H1 (cell line): ENCODE results near the gene TTI1. TPM values are rescaled to one million over a fixed set of nuclear protein-coding genes. Genes with fewer than 3 reads are reported as not detected.

Experiments
- CTCF ChIA-PET: fragments of 300-600 bp; sonication (Branson Sonifier 250); formaldehyde crosslinking; loops from one replicate; lab custom pipeline; 2021; ENCODE audit not compliant: partially characterized antibody; lab: Charles Lee
- POLR2A ChIA-PET: fragments of 300-600 bp; sonication (Branson Sonifier 250); formaldehyde crosslinking; loops from one replicate; lab custom pipeline; 2021; ENCODE audit warnings: inconsistent platforms; ENCODE audit not compliant: partially characterized antibody; lab: Charles Lee
- DNase-seq, 2 experiments: peaks; one replicate each; pipeline versions ENCODE4 v3.0.0 to v3.0.0-alpha.2; 2010 to 2022; ENCODE audit warnings: low spot score in 2 of 2, low read depth in 1 of 2, mixed read lengths in 1 of 2
- FAIRE-seq: peaks from 2 replicates; lab custom pipeline; 2011; peaks lifted over from hg19 to GRCh38; lab: Jason Lieb, UNC
- H2AFZ ChIP-seq: 2 replicates; pipeline ENCODE4 v1.8.1; 2012; ENCODE audit warnings: low read length, inconsistent platforms
- H2AK5ac ChIP-seq: 2 replicates; pipeline ENCODE4 v1.6.1; 2013; ENCODE audit warnings: low read depth, low read length
- H2BK120ac ChIP-seq: replicated peaks from 2 replicates; pipeline ENCODE3; 2013; ENCODE audit warnings: low read depth, low read length, inconsistent platforms
- H2BK12ac ChIP-seq: 2 replicates; pipeline ENCODE4 v1.6.1; 2013; ENCODE audit warnings: low read depth, low read length
- H2BK15ac ChIP-seq: 2 replicates; pipeline ENCODE4 v1.6.1; 2013; ENCODE audit warnings: low read length
- H2BK20ac ChIP-seq: 2 replicates; pipeline ENCODE4 v1.6.1; 2013; ENCODE audit warnings: low read length
- H2BK5ac ChIP-seq: 2 replicates; pipeline ENCODE4 v1.6.1; 2013; ENCODE audit warnings: low read depth, low read length
- H3K14ac ChIP-seq: 2 replicates; pipeline ENCODE4 v1.6.1; 2013; ENCODE audit warnings: inconsistent platforms; ENCODE audit not compliant: insufficient read length
- H3K18ac ChIP-seq: 2 replicates; pipeline ENCODE4 v1.6.1; 2013; ENCODE audit warnings: low read length; ENCODE audit errors: extremely low read depth
- H3K23ac ChIP-seq: 2 replicates; pipeline ENCODE4 v1.6.1; 2013; ENCODE audit warnings: inconsistent platforms; ENCODE audit not compliant: insufficient read length
- H3K23me2 ChIP-seq: 2 replicates; pipeline ENCODE4 v1.6.1; 2013; ENCODE audit warnings: low read depth, low read length
- H3K27ac ChIP-seq: 2 replicates; pipeline ENCODE4 v1.6.1; 2011; ENCODE audit warnings: low read depth, low read length, inconsistent platforms
- H3K27me3 ChIP-seq, 4 experiments: replicated peaks in 1 of 4; 1 replicate in 1 of 4; 2 replicates in 3 of 4; pipeline versions ENCODE4 v1.6.1 to v1.8.1; 2011 to 2013; ENCODE audit warnings: low read length in 3 of 4, mild to moderate bottlenecking in 3 of 4, inconsistent platforms in 2 of 4, mixed read lengths in 2 of 4, moderate library complexity in 1 of 4; ENCODE audit not compliant: control insufficient read depth in 3 of 4, insufficient read depth in 3 of 4; ENCODE audit errors: extremely low read depth in 1 of 4
- H3K36me3 ChIP-seq, 4 experiments: 2 replicates each; pipeline versions ENCODE4 v1.6.1 to v1.8.1; 2011 to 2013; ENCODE audit warnings: mild to moderate bottlenecking in 4 of 4, low read length in 3 of 4, moderate library complexity in 2 of 4, control low read depth in 1 of 4, inconsistent platforms in 1 of 4; ENCODE audit not compliant: insufficient read depth in 4 of 4, control insufficient read depth in 2 of 4
- H3K4ac ChIP-seq: replicated peaks from 2 replicates; pipeline ENCODE3; 2013; ENCODE audit warnings: low read length, low read depth, mixed read lengths, inconsistent platforms; ENCODE audit not compliant: insufficient read length
- H3K4me1 ChIP-seq, 4 experiments: replicated peaks in 1 of 4; 1 replicate in 1 of 4; 2 replicates in 3 of 4; pipeline versions ENCODE4 v1.6.1 to v1.8.1; 2011 to 2013; ENCODE audit warnings: low read length in 3 of 4, inconsistent platforms in 2 of 4, mixed read lengths in 1 of 4; ENCODE audit not compliant: insufficient read depth in 4 of 4, control insufficient read depth in 3 of 4
- H3K4me2 ChIP-seq, 2 experiments: 2 replicates each; pipeline versions ENCODE4 v1.6.1 to v1.8.1; 2011 to 2013; ENCODE audit warnings: low read depth in 2 of 2, low read length in 2 of 2, control low read depth in 1 of 2, inconsistent platforms in 1 of 2, mild to moderate bottlenecking in 1 of 2; ENCODE audit not compliant: insufficient read depth in 1 of 2
- H3K4me3 ChIP-seq, 4 experiments: fragments of 200-600, 300-600 bp in 1 of 4; sonication (generic), shearing (Covaris generic), sonication (Bioruptor Twin) in 1 of 4; 2 replicates each; pipeline versions ENCODE4 v1.5.1 to v1.8.1; 2011 to 2016; ENCODE audit warnings: low read length in 4 of 4, low read depth in 3 of 4, control low read depth in 2 of 4, inconsistent platforms in 2 of 4, mild to moderate bottlenecking in 2 of 4, mixed read lengths in 1 of 4, moderate library complexity in 1 of 4; ENCODE audit not compliant: insufficient read depth in 2 of 4; ENCODE audit errors: extremely low read depth in 1 of 4
- H3K56ac ChIP-seq: replicated peaks from 2 replicates; pipeline ENCODE3; 2013; ENCODE audit warnings: low read depth, mild to moderate bottlenecking, mixed read lengths, low read length, inconsistent platforms; ENCODE audit not compliant: insufficient read length
- H3K79me1 ChIP-seq: 2 replicates; pipeline ENCODE4 v1.6.1; 2013; ENCODE audit warnings: low read depth, low read length, control low read depth
- H3K79me2 ChIP-seq, 2 experiments: 2 replicates each; pipeline versions ENCODE4 v1.6.1 to v1.8.1; 2012 to 2013; ENCODE audit warnings: low read length in 2 of 2, mild to moderate bottlenecking in 2 of 2, inconsistent platforms in 1 of 2; ENCODE audit not compliant: insufficient read depth in 2 of 2, control insufficient read depth in 1 of 2
- H3K9ac ChIP-seq, 4 experiments: replicated peaks in 1 of 4; 1 replicate in 1 of 4; 2 replicates in 3 of 4; pipeline versions ENCODE4 v1.6.1 to v1.8.1; 2011 to 2013; ENCODE audit warnings: low read depth in 3 of 4, low read length in 3 of 4, control low read depth in 2 of 4, mild to moderate bottlenecking in 2 of 4, moderate library complexity in 2 of 4, inconsistent platforms in 1 of 4; ENCODE audit errors: extremely low read depth in 1 of 4
- H3K9me3 ChIP-seq, 2 experiments: 2 replicates each; pipeline versions ENCODE4 v1.6.1 to v1.8.1; 2012 to 2013; ENCODE audit warnings: mild to moderate bottlenecking in 2 of 2, moderate library complexity in 2 of 2, control low read depth in 1 of 2, inconsistent platforms in 1 of 2, low read depth in 1 of 2, low read length in 1 of 2, mixed read lengths in 1 of 2; ENCODE audit not compliant: insufficient read depth in 2 of 2
- H4K20me1 ChIP-seq, 2 experiments: replicated peaks in 1 of 2; 2 replicates each; pipeline versions ENCODE3 to v1.8.1; 2011 to 2013; ENCODE audit warnings: inconsistent platforms in 2 of 2, low read length in 2 of 2, mild to moderate bottlenecking in 1 of 2; ENCODE audit not compliant: insufficient read depth in 2 of 2, control insufficient read depth in 1 of 2
- H4K5ac ChIP-seq: 2 replicates; pipeline ENCODE4 v1.6.1; 2013; ENCODE audit warnings: low read length, low read depth, mixed read lengths, inconsistent platforms; ENCODE audit not compliant: insufficient read length
- H4K8ac ChIP-seq: 2 replicates; pipeline ENCODE4 v1.8.0; 2013; ENCODE audit warnings: mild to moderate bottlenecking, moderate library complexity, low read length, inconsistent platforms; ENCODE audit not compliant: insufficient read depth; ENCODE audit errors: extremely low read depth
- H4K91ac ChIP-seq: replicated peaks from 2 replicates; pipeline ENCODE3; 2013; ENCODE audit warnings: low read length, mixed read lengths, inconsistent platforms; ENCODE audit not compliant: insufficient read length
- ASH2L ChIP-seq: fragments of 200-600, 300-600 bp; sonication (generic); IDR thresholded peaks from one replicate; pipeline ENCODE4 v1.7.1; 2017; ENCODE audit warnings: low read length
- GABPA ChIP-seq: IDR thresholded peaks from 2 replicates; pipeline ENCODE4 v1.6.1; 2011; ENCODE audit warnings: mild to moderate bottlenecking, low read length, moderate library complexity, borderline replicate concordance; ENCODE audit not compliant: insufficient read depth
- HDAC2 ChIP-seq, 2 experiments: fragments of 300-600 bp in 1 of 2; sonication (generic) in 1 of 2; IDR thresholded peaks; 2 replicates each; pipeline ENCODE4 v1.6.1; 2011 to 2012; ENCODE audit warnings: low read depth in 2 of 2, low read length in 2 of 2, mild to moderate bottlenecking in 2 of 2, moderate library complexity in 2 of 2, borderline replicate concordance in 1 of 2, inconsistent platforms in 1 of 2
- JUN ChIP-seq: IDR thresholded peaks from 2 replicates; pipeline ENCODE4 v1.6.1; 2011; ENCODE audit warnings: low read depth, mild to moderate bottlenecking, improper control_type of control experiment, low read length
- SIRT6 ChIP-seq: IDR thresholded peaks from one replicate; pipeline ENCODE4 v1.7.1; 2012; ENCODE audit warnings: low read length, inconsistent platforms
- SP1 ChIP-seq: IDR thresholded peaks from 2 replicates; pipeline ENCODE4 v1.6.1; 2011; ENCODE audit warnings: low read depth, low read length
- YY1 ChIP-seq: IDR thresholded peaks from 2 replicates; pipeline ENCODE4 v1.6.1; 2011; ENCODE audit warnings: low read depth, mild to moderate bottlenecking, low read length
- WGBS, 2 experiments: shearing (Covaris generic) in 1 of 2; methylation state at CpG; one replicate each; pipeline versions ENCODE4 v1.1.6 to v1.1.7; 2013 to 2015; ENCODE audit warnings: low lambda C conversion rate in 2 of 2, mixed read lengths in 2 of 2, inconsistent platforms in 1 of 2, low coverage in 1 of 2, missing lambda C conversion rate in 1 of 2; ENCODE audit not compliant: insufficient replicate concordance in 2 of 2, insufficient coverage in 1 of 2, insufficient read length in 1 of 2; ENCODE audit errors: extremely low coverage in 1 of 2, missing lambda C conversion rate in 1 of 2; 5-methylcytosine and 5-hydroxymethylcytosine counted together
- polyA plus RNA-seq, 7 experiments: library from polyadenylated mRNA; depleted of rRNA in 3 of 7; stranded (reverse) in 5 of 7; unstranded in 2 of 7; fragments of >200 nt in 5 of 7; fragments of 200-250 nt in 2 of 7; gene quantifications; 1 replicate in 5 of 7; 2 replicates in 1 of 7; 4 replicates in 1 of 7; pipeline versions ENCODE4 v1.2.1 to v1.2.3, GENCODE V29; 2011 to 2013; ENCODE audit warnings: missing spikeins in 2 of 7, mixed read lengths in 2 of 7
- total RNA-seq: library from RNA; stranded (reverse); fragmentation: NEBNext Ultra II Directional; extraction: Animal tissue kit (Norgen Biotek cat#: 25700); gene quantifications from 2 replicates; pipeline ENCODE4 v1.2.1, GENCODE V29; 2021

The TTI1 gene
- total and polyA plus RNA-seq, 2 of the 8 experiments (the other 6 are each of a cell fraction or from before 2014, with no cell fraction given) = 34.1 to 47.0 TPM

DNA sequence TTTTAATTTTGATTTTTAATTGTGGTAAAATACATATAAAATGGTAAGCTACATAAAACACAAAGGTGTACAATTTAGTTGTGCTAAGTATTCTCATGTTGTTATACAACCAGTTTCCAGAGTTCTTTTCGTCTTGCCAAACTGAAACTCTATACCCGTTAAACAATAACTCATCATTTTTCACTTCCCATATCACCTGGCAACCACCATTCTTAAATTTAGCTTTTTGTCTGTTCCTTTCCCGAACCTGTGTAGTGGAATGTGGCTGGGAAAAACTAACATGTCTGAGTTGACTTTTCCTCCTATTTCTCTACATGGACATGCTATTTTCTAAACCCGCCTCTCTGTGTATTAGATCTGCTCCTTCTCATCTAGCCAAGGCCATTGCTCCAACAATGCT, 27.9 kb upstream of the TTI1 start:
- POLR2A ChIA-PET = interaction anchor here (1.4 kb wide), 1 partner anchor 10 kb away, joined by 4 read pairs; no protein-coding TSS in a partner anchor
- no peak overlapping the region for H3K4me2 ChIP-seq

More for the DNA sequence above, 27.9 kb upstream of the TTI1 start:
- Histone ChIP-seq H3K9me3 (no peaks in the 10 kb centered on the region), H3K27me3 (no peaks in the 10 kb centered on the region), H3K23me2 (no peaks in the 10 kb centered on the region; the same call in 1 of the 2 replicates), H3K4me3 (no peak overlapping the region), H2BK20ac (no peak overlapping the region), H2BK5ac (no peak overlapping the region), H2AFZ (no peak overlapping the region), H3K79me2 (0 out of 4 replicates have a peak, but pooled peaks cover 0 to 2% of the 10 kb centered on the region in 2 experiments), H2BK15ac (no peak overlapping the region), H2AK5ac (no peak overlapping the region), H3K36me3 (peaks cover 23 to 68% (median 42%) of the 10 kb centered on the region in 4 experiments), H3K14ac (no peak overlapping the region), H3K79me1 (no peaks in the 10 kb centered on the region), H3K56ac (no peak overlapping the region), H3K4ac (no peak overlapping the region), H4K20me1 (no peaks in the 10 kb centered on the region), H2BK120ac (no peak overlapping the region), H3K27ac (no peak overlapping the region), H4K5ac (no peak overlapping the region), H4K8ac (no peak overlapping the region), H4K91ac (no peak overlapping the region), H3K18ac (no peak overlapping the region), H2BK12ac (no peak overlapping the region), H3K9ac (no peak overlapping the region), H3K4me1 (no peaks in the 10 kb centered on the region), H3K23ac (no peak overlapping the region)
- FAIRE-seq (no peak), DNase-seq (no peak)
- 89% methylated on average over 4 of the region's 4 CpGs; no CpG with 5 or more reads in 1 of the 2 experiments for WGBS, 2 experiments
- CTCF ChIA-PET = interaction anchor here (0.8 to 3.6 kb wide), 6 partner anchors 10 to 168 kb away, joined by 3 to 18 read pairs (median 4); no protein-coding TSS in a partner anchor
- no peak for TF ChIP-seq YY1
- no peak for TF ChIP-seq JUN
- no peak for TF ChIP-seq HDAC2 (IDR thresholded peaks at IDR 0.05; ENCODE audit: borderline replicate concordance in 1 of 2, low read depth in 2 of 2, low read length in 2 of 2)
- TF ChIP-seq ASH2L = no peak
- no peak for TF ChIP-seq SIRT6
- TF ChIP-seq GABPA = no peak
- TF ChIP-seq SP1 = no peak
